Body of pancreas (tissue), 4 donors: ENCODE data around the gene CORIN. TPM values are rescaled to one million over a fixed set of nuclear protein-coding genes. Genes with fewer than 3 reads are reported as not detected.

ENCODE experiments used
- ATAC-seq: fragments of 150-250 bp; one replicate; pipeline ENCODE4 v1.9.1; 2016
- DNase-seq, 4 donors: peaks; one replicate each; pipeline ENCODE4 v3.0.0-alpha.2; 2019
- H3K27ac ChIP-seq, 4 donors: fragments of 200-600 bp; sonication (generic); 1 replicate in 3 of 4; 2 replicates in 1 of 4; pipeline versions ENCODE4 v1.5.1 to v1.6.1; 2016 to 2019; ENCODE audit warnings: mild to moderate bottlenecking in 1 of 4, mixed read lengths in 1 of 4, moderate library complexity in 1 of 4
- H3K27me3 ChIP-seq, 2 donors: fragments of 200-600 bp; sonication (generic); one replicate each; pipeline ENCODE4 v1.6.0; 2016; ENCODE audit warnings: mild to moderate bottlenecking in 1 of 2
- H3K36me3 ChIP-seq, 2 donors: fragments of 200-600 bp; sonication (generic); replicated peaks in 1 of 2; 2 replicates each; pipeline ENCODE4 v1.5.1; 2016; ENCODE audit warnings: low read depth in 2 of 2; ENCODE audit not compliant: insufficient read depth in 1 of 2
- H3K4me1 ChIP-seq: fragments of 200-600 bp; sonication (generic); one replicate; pipeline ENCODE4 v1.6.0; 2016
- H3K4me3 ChIP-seq, 2 donors: fragments of 200-600 bp; sonication (generic); 1 replicate in 1 of 2; 2 replicates in 1 of 2; pipeline ENCODE4 v1.5.1; 2016 to 2019
- H3K9me3 ChIP-seq, 3 donors: fragments of 200-600 bp; sonication (generic); 1 replicate in 2 of 3; 2 replicates in 1 of 3; pipeline ENCODE4 v1.5.1; 2016
- CTCF ChIP-seq, 7 experiments: fragments of 450-650 bp in 4 of 7; fragments of 200-600 bp in 3 of 7; sonication (generic) in 3 of 7; IDR thresholded peaks; one replicate each; pipeline ENCODE4 v1.5.1; 2016 to 2019; ENCODE audit warnings: antibody characterized with exemption in 7 of 7
- POLR2A ChIP-seq, 3 donors: fragments of 450-650 bp; IDR thresholded peaks; one replicate each; pipeline ENCODE4 v1.6.1; 2016; ENCODE audit warnings: antibody characterized with exemption in 3 of 3, mild to moderate bottlenecking in 2 of 3
- WGBS, 2 donors: methylation state at CpG; one replicate each; pipeline ENCODE4 v1.1.5; 2017; 5-methylcytosine and 5-hydroxymethylcytosine counted together
- intact Hi-C: fragments of 100-400 bp; cut with DNase I; formaldehyde crosslinking; loops from one replicate; pipeline ENCODE4 v1.15.1; 2023
- total RNA-seq, 2 donors: library from RNA; depleted of rRNA; stranded (reverse); fragments of >200 nt; gene quantifications; one replicate each; pipeline ENCODE4 v1.1.0, GENCODE V29; 2016

CORIN gene
- total RNA-seq, 2 donors from 2014 or later: 0.33 to 1.3 TPM

GRCh38 chr4:47654972-47655693, 182.7 kb downstream of the CORIN start:
- 81 to 100% methylated on average over 1 to 3 of the region's 3 CpGs for WGBS, 2 donors
- Histone ChIP-seq H3K36me3 (no peaks in the 10 kb centered on the region), H3K4me3 (no peak overlapping the region), H3K9me3 (no peaks in the 10 kb centered on the region), H3K27me3 (no peaks in the 10 kb centered on the region), H3K27ac (no peak overlapping the region), H3K4me1 (no peaks in the 10 kb centered on the region)
- intact Hi-C loops: no loop called here
- DNase-seq (no peak), ATAC-seq (no peak)
- TF ChIP-seq CTCF (IDR thresholded peaks at IDR 0.05): no peak
- TF ChIP-seq POLR2A (IDR thresholded peaks at IDR 0.05): no peak

- DNase-seq: no peak
- no peaks in the 10 kb centered on the region for H3K9me3 ChIP-seq
- no peak overlapping the region for H3K4me3 ChIP-seq
- no peaks in the 10 kb centered on the region for H3K4me1 ChIP-seq
- no peaks in the 10 kb centered on the region for H3K36me3 ChIP-seq
- TF ChIP-seq POLR2A (IDR thresholded peaks at IDR 0.05) (no peak), CTCF (IDR thresholded peaks at IDR 0.05) (no peak)
- intact Hi-C loops: no loop called here
- H3K27ac ChIP-seq: no peak overlapping the region
- no peaks in the 10 kb centered on the region for H3K27me3 ChIP-seq
- no peak for ATAC-seq
- 79 to 85% methylated on average over 2 of the region's 2 CpGs for WGBS, 2 donors
Observed at GRCh38 chr4:47652092-47652491, 185.8 kb downstream of the CORIN start.

GRCh38 chr4:47651231-47651630, 186.6 kb downstream of the CORIN start:
- intact Hi-C loops: no loop called here
- Histone ChIP-seq H3K27me3 (no peaks in the 10 kb centered on the region), H3K4me3 (no peak overlapping the region), H3K36me3 (no peaks in the 10 kb centered on the region), H3K27ac (no peak overlapping the region), H3K4me1 (no peaks in the 10 kb centered on the region), H3K9me3 (no peaks in the 10 kb centered on the region)
- ATAC-seq (no peak), DNase-seq (no peak)
- TF ChIP-seq POLR2A (IDR thresholded peaks at IDR 0.05) (no peak), CTCF (IDR thresholded peaks at IDR 0.05) (no peak)
- 50 to 57% methylated on average over 3 of the region's 3 CpGs for WGBS, 2 donors

GRCh38 chr4:47650584-47651130, 187.2 kb downstream of the CORIN start:
- no peaks in the 10 kb centered on the region for H3K36me3 ChIP-seq
- H3K27ac ChIP-seq: no peak overlapping the region
- H3K9me3 ChIP-seq: no peaks in the 10 kb centered on the region
- ATAC-seq (no peak), DNase-seq (no peak)
- no peaks in the 10 kb centered on the region for H3K4me1 ChIP-seq
- WGBS, 2 donors: 9 to 10% methylated on average over 2 of the region's 2 CpGs
- no peak overlapping the region for H3K4me3 ChIP-seq
- TF ChIP-seq CTCF (IDR thresholded peaks at IDR 0.05) (no peak), POLR2A (IDR thresholded peaks at IDR 0.05) (no peak)
- no peaks in the 10 kb centered on the region for H3K27me3 ChIP-seq
- intact Hi-C loops: no loop called here

- no peak overlapping the region for H3K4me3 ChIP-seq
- no peaks in the 10 kb centered on the region for H3K27me3 ChIP-seq
- H3K27ac ChIP-seq: no peak overlapping the region
- intact Hi-C loops: no loop called here
- no peaks in the 10 kb centered on the region for H3K9me3 ChIP-seq
- no peak for ATAC-seq
- WGBS, 2 donors: 89 to 94% methylated on average over 3 of the region's 3 CpGs
- H3K36me3 ChIP-seq: no peaks in the 10 kb centered on the region
- H3K4me1 ChIP-seq: no peaks in the 10 kb centered on the region
- TF ChIP-seq CTCF (IDR thresholded peaks at IDR 0.05) (no peak), POLR2A (IDR thresholded peaks at IDR 0.05) (no peak)
- no peak for DNase-seq
Observed at GRCh38 chr4:47647544-47647943, 190.3 kb downstream of the CORIN start.
